Uterus (tissue), 4 donors: ENCODE data around the gene SIVA1. TPM values are rescaled to one million over a fixed set of nuclear protein-coding genes. Genes with fewer than 3 reads are reported as not detected.

ENCODE experiments used
- DNase-seq, 2 donors: peaks; one replicate each; pipeline ENCODE4 v3.0.0-alpha.2; 2019 to 2020
- H3K27ac ChIP-seq, 2 donors: fragments of 200-600 bp; sonication (generic); 1 replicate in 1 of 2; 2 replicates in 1 of 2; pipeline ENCODE4 v1.5.1; 2016 to 2018
- H3K27me3 ChIP-seq, 2 donors: fragments of 200-600 bp; sonication (generic); one replicate each; pipeline ENCODE4 v1.5.1; 2018 to 2019; ENCODE audit warnings: control low read depth in 1 of 2
- H3K36me3 ChIP-seq, 2 donors: fragments of 200-600 bp; sonication (generic); one replicate each; pipeline ENCODE4 v1.5.1; 2019; ENCODE audit warnings: control low read depth in 1 of 2
- H3K4me1 ChIP-seq, 2 donors: fragments of 200-600 bp; sonication (generic); one replicate each; pipeline ENCODE4 v1.5.1; 2018 to 2019; ENCODE audit warnings: control low read depth in 1 of 2
- H3K4me3 ChIP-seq, 2 donors: fragments of 200-600 bp; sonication (generic); 1 replicate in 1 of 2; 2 replicates in 1 of 2; pipeline ENCODE4 v1.5.1; 2018 to 2019; ENCODE audit warnings: mild to moderate bottlenecking in 1 of 2
- H3K9me3 ChIP-seq, 2 donors: fragments of 200-600 bp; sonication (generic); one replicate each; pipeline ENCODE4 v1.5.1; 2019; ENCODE audit warnings: control low read depth in 1 of 2
- CTCF ChIP-seq, 4 experiments: fragments of 200-600 bp in 2 of 4; fragments of 450-650 bp in 2 of 4; sonication (generic) in 2 of 4; IDR thresholded peaks; one replicate each; pipeline ENCODE4 v1.5.1; 2016 to 2019; ENCODE audit warnings: antibody characterized with exemption in 4 of 4, mild to moderate bottlenecking in 2 of 4, moderate library complexity in 1 of 4
- POLR2A ChIP-seq, 2 donors: fragments of 450-650 bp; IDR thresholded peaks; one replicate each; pipeline ENCODE4 v1.6.1; 2016; ENCODE audit warnings: antibody characterized with exemption in 2 of 2, mild to moderate bottlenecking in 1 of 2, moderate library complexity in 1 of 2
- intact Hi-C: fragments of 100-400 bp; cut with DNase I; formaldehyde crosslinking; loops from one replicate; pipeline ENCODE4 v1.15.1; 2023; ENCODE audit warnings: low total_unique reads
- total RNA-seq, 4 donors: library from RNA; depleted of rRNA in 3 of 4; stranded (reverse); fragments of >200 nt in 3 of 4; gene quantifications; one replicate each; pipeline versions ENCODE4 v1.1.0 to v1.2.4, GENCODE V29; 2014 to 2023
- donor health status: DM: yes; HTN: yes; CAD: no.

SIVA1 gene
- total RNA-seq, 4 donors from 2014 or later = 79.4 to 366 (median 239) TPM

GRCh38 chr14:104773505-104774452 is 20.8 kb downstream of the SIVA1 start:
- no peaks in the 10 kb centered on the region for H3K27me3 ChIP-seq
- peaks cover 0 to 6% of the 10 kb centered on the region in 2 donors for H3K4me1 ChIP-seq
- DNase-seq = no peak
- H3K9me3 ChIP-seq = no peaks in the 10 kb centered on the region
- no peak overlapping the region for H3K4me3 ChIP-seq
- no peak overlapping the region for H3K27ac ChIP-seq
- no peak for TF ChIP-seq POLR2A (IDR thresholded peaks at IDR 0.05)
- TF ChIP-seq CTCF (IDR thresholded peaks at IDR 0.05) = no peak
- H3K36me3 ChIP-seq = no peaks in the 10 kb centered on the region
- intact Hi-C loops = loop anchor here (5.0 kb wide), 1 partner anchor 54 kb away; no protein-coding TSS in a partner anchor

GRCh38 chr14:104774453-104775072 is 21.6 kb downstream of the SIVA1 start:
- intact Hi-C loops = loop anchor here (5.0 kb wide), 1 partner anchor 53 kb away; no protein-coding TSS in a partner anchor
- Histone ChIP-seq H3K27ac (no peak overlapping the region), H3K36me3 (no peaks in the 10 kb centered on the region), H3K4me3 (no peak overlapping the region), H3K4me1 (peaks cover 0 to 4% of the 10 kb centered on the region in 2 donors), H3K27me3 (no peaks in the 10 kb centered on the region), H3K9me3 (no peaks in the 10 kb centered on the region)
- no peak for DNase-seq
- TF ChIP-seq CTCF (IDR thresholded peaks at IDR 0.05) (no peak), POLR2A (IDR thresholded peaks at IDR 0.05) (no peak)

GRCh38 chr14:104775073-104775489 is 22.1 kb downstream of the SIVA1 start:
- TF ChIP-seq CTCF (IDR thresholded peaks at IDR 0.05) = no peak
- no peak for TF ChIP-seq POLR2A (IDR thresholded peaks at IDR 0.05)
- Histone ChIP-seq H3K36me3 (no peaks in the 10 kb centered on the region), H3K27me3 (no peaks in the 10 kb centered on the region), H3K9me3 (no peaks in the 10 kb centered on the region), H3K4me3 (no peak overlapping the region), H3K27ac (no peak overlapping the region), H3K4me1 (peaks cover 0 to 4% of the 10 kb centered on the region in 2 donors)
- no peak for DNase-seq
- intact Hi-C loops = no loop called here

- H3K4me1 ChIP-seq = no peaks in the 10 kb centered on the region
- no peaks in the 10 kb centered on the region for H3K36me3 ChIP-seq
- intact Hi-C loops = no loop called here
- H3K4me3 ChIP-seq = no peak overlapping the region
- no peaks in the 10 kb centered on the region for H3K9me3 ChIP-seq
- no peak for DNase-seq
- H3K27ac ChIP-seq = no peak overlapping the region
- TF ChIP-seq POLR2A (IDR thresholded peaks at IDR 0.05) = no peak
- TF ChIP-seq CTCF (IDR thresholded peaks at IDR 0.05) = no peak
- H3K27me3 ChIP-seq = no peaks in the 10 kb centered on the region
Observed at GRCh38 chr14:104776481-104776880, 23.5 kb downstream of the SIVA1 start.
